GM23338 (cell line): ENCODE results near the gene RNF44. TPM values are rescaled to one million over a fixed set of nuclear protein-coding genes. Genes with fewer than 3 reads are reported as not detected.

Experiments
- ATAC-seq: fragments of 200-7000 bp; cut with Tn5 transposase; 3 replicates; pipeline ENCODE4 v1.9.1; 2020
- DNase-seq: peaks from one replicate; pipeline ENCODE4 v3.0.0-alpha.2; 2015; ENCODE audit warnings: low spot score
- H2AFZ ChIP-seq: fragments of 200-600 bp; sonication (generic); 2 replicates; pipeline ENCODE4 v1.8.0; 2016; ENCODE audit warnings: antibody characterized with exemption, mild to moderate bottlenecking, moderate library complexity
- H3F3A ChIP-seq: fragments of 200-600 bp; sonication (generic); replicated peaks from 2 replicates; pipeline ENCODE4 v1.8.0; 2017; ENCODE audit warnings: antibody characterized with exemption, mixed run types, low read depth
- H3K27ac ChIP-seq: fragments of 200-600 bp; sonication (generic); 2 replicates; pipeline ENCODE4 v1.6.1; 2016; ENCODE audit warnings: low read depth
- H3K27me3 ChIP-seq: fragments of 200-600 bp; sonication (generic); 2 replicates; pipeline ENCODE4 v1.8.0; 2016; ENCODE audit warnings: mild to moderate bottlenecking, mixed run types, moderate library complexity; ENCODE audit not compliant: insufficient read depth
- H3K36me3 ChIP-seq: fragments of 200-600 bp; sonication (generic); 2 replicates; pipeline ENCODE4 v1.8.0; 2016; ENCODE audit warnings: mild to moderate bottlenecking; ENCODE audit not compliant: insufficient read depth
- H3K4me1 ChIP-seq: fragments of 200-600 bp; sonication (generic); 2 replicates; pipeline ENCODE4 v1.8.0; 2016; ENCODE audit warnings: mild to moderate bottlenecking, moderate library complexity; ENCODE audit not compliant: insufficient read depth
- H3K4me2 ChIP-seq: fragments of 200-600 bp; sonication (generic); 2 replicates; pipeline ENCODE4 v1.7.1; 2017; ENCODE audit warnings: mixed run types
- H3K4me3 ChIP-seq: fragments of 200-600 bp; sonication (generic); 2 replicates; pipeline ENCODE4 v1.6.1; 2016; ENCODE audit warnings: mixed run types
- H3K79me2 ChIP-seq: fragments of 200-600 bp; sonication (generic); replicated peaks from 2 replicates; pipeline ENCODE4 v1.8.0; 2017; ENCODE audit warnings: mild to moderate bottlenecking; ENCODE audit not compliant: insufficient read depth
- H3K9me2 ChIP-seq: fragments of 200-600 bp; sonication (generic); 2 replicates; pipeline ENCODE4 v1.8.0; 2017; ENCODE audit not compliant: insufficient read depth
- H4K20me1 ChIP-seq: fragments of 200-600 bp; sonication (generic); replicated peaks from 2 replicates; pipeline ENCODE4 v1.8.0; 2017; ENCODE audit warnings: mild to moderate bottlenecking; ENCODE audit not compliant: insufficient read depth
- H3K27ac Mint-ChIP-seq: 2 replicates; pipeline ENCODE4 v1.8.0; 2020; ENCODE audit warnings: inconsistent platforms, mild to moderate bottlenecking, moderate library complexity, mixed read lengths
- H3K27me3 Mint-ChIP-seq: 3 replicates; pipeline ENCODE4 v1.8.0; 2022; ENCODE audit warnings: low read depth, mild to moderate bottlenecking, moderate library complexity, mixed read lengths, inconsistent platforms; ENCODE audit not compliant: insufficient read depth, poor library complexity
- H3K36me3 Mint-ChIP-seq: 3 replicates; pipeline ENCODE4 v1.8.0; 2021; ENCODE audit warnings: low read depth, mild to moderate bottlenecking, inconsistent platforms, moderate library complexity, mixed read lengths
- H3K4me1 Mint-ChIP-seq: 3 replicates; pipeline ENCODE4 v1.8.0; 2020; ENCODE audit warnings: mild to moderate bottlenecking, inconsistent platforms, mixed read lengths
- H3K4me3 Mint-ChIP-seq: 3 replicates; pipeline ENCODE4 v1.8.0; 2021; ENCODE audit warnings: moderate library complexity, mild to moderate bottlenecking, inconsistent platforms, mixed read lengths
- H3K9me3 Mint-ChIP-seq: 3 replicates; pipeline ENCODE4 v1.8.0; 2020; ENCODE audit warnings: moderate library complexity, mild to moderate bottlenecking, inconsistent platforms, mixed read lengths
- CREB1 ChIP-seq: fragments of 250-450 bp; sonication (Bioruptor Pico); IDR thresholded peaks from 2 replicates; pipeline ENCODE4 v1.5.0; 2020; ENCODE audit warnings: low read depth, mild to moderate bottlenecking, moderate library complexity
- JUNB ChIP-seq: IDR thresholded peaks from one replicate; pipeline ENCODE4 v1.6.1; 2016; ENCODE audit warnings: antibody characterized with exemption; ENCODE audit not compliant: unreplicated experiment
- NANOG ChIP-seq: IDR thresholded peaks from 2 replicates; pipeline ENCODE4 v1.6.1; 2016; ENCODE audit warnings: antibody characterized with exemption, borderline replicate concordance
- REST ChIP-seq: IDR thresholded peaks from one replicate; pipeline ENCODE4 v1.6.1; 2018; ENCODE audit warnings: antibody characterized with exemption; ENCODE audit not compliant: unreplicated experiment
- ZNF462 ChIP-seq: fragments of 250-450 bp; sonication (Bioruptor Pico); IDR thresholded peaks from 2 replicates; pipeline ENCODE4 v1.5.0; 2020; ENCODE audit warnings: mild to moderate bottlenecking, moderate library complexity
- polyA plus RNA-seq: library from polyadenylated mRNA; unstranded; fragments of >200 nt; fragmentation: Nextera tagmentation; extraction: Ambion mirVana; gene quantifications from 2 replicates; pipeline ENCODE4 v1.2.1, GENCODE V29; 2016
- total RNA-seq: library from RNA; depleted of rRNA; stranded (reverse); fragments of >200 nt; shearing (Covaris generic); gene quantifications from 2 replicates; pipeline ENCODE4 v1.2.3, GENCODE V29; 2014

The RNF44 gene
- total and polyA plus RNA-seq, 2 experiments from 2014 or later = 56.7 to 104 TPM

GRCh38 chr5:176529741-176530141 is 7.5 kb downstream of the RNF44 start (continued):
- TF ChIP-seq ZNF462 = no peak
- TF ChIP-seq NANOG = no peak
- TF ChIP-seq JUNB = no peak

DNA sequence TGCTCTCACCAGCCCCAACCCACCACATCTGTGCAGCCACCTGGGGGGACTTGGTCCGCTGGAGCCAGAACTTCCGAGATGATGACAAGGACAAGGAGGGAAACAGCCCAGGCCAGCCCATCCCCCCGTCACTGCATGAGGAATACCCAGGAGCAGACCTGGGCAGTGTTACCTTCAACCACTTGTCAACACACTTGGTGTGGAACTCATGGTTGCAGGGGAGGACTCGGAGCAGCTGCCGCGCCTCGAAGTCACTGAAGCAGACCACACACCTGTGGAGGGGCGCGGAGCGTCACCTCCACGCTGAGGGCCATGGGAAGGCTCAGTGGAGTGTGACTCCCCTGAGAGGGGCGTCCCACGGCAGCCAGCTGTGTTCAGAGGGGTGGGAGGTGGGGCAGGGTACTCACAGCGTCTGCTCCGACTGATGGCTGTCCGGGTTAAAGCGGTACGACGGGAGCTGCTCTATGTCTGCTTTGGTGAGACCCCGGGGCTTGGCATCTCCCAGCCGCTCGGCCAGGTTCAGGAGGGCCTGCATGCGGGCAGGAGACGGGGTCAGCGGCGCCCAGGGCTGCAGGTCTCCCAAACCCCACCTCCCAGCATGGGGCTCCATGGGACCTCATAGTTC is 8.0 kb downstream of the RNF44 start:
- Mint-ChIP-seq H3K9me3 (no peaks in the 10 kb centered on the region), H3K4me3 (no peak overlapping the region), H3K4me1 (peaks cover 11% of the 10 kb centered on the region), H3K27ac (no peak overlapping the region), H3K36me3 (peaks cover 49% of the 10 kb centered on the region), H3K27me3 (peaks cover 20% of the 10 kb centered on the region)
- H2AFZ ChIP-seq = no peak overlapping the region
- no peak overlapping the region for H3K4me2 ChIP-seq
- peaks cover 10% of the 10 kb centered on the region for H3K4me1 ChIP-seq
- H3K79me2 ChIP-seq = peaks cover 27% of the 10 kb centered on the region
- H3K9me2 ChIP-seq = no peaks in the 10 kb centered on the region
- H3K36me3 ChIP-seq = peaks cover 14% of the 10 kb centered on the region; the same call in 1 of the 2 replicates
- DNase-seq (no peak), ATAC-seq (no peak)
- peaks cover 10% of the 10 kb centered on the region; the same call in 1 of the 2 replicates for H3F3A ChIP-seq
- peaks cover 20% of the 10 kb centered on the region for H4K20me1 ChIP-seq
- no peaks in the 10 kb centered on the region for H3K27me3 ChIP-seq
- H3K27ac ChIP-seq = no peak overlapping the region
- no peak overlapping the region for H3K4me3 ChIP-seq
- TF ChIP-seq NANOG = no peak
- no peak for TF ChIP-seq CREB1
- no peak for TF ChIP-seq REST
- no peak for TF ChIP-seq ZNF462
